ENCODE results near the gene MPHOSPH8.
"Not testable (repeated sequence)": the region's sequence is repeated elsewhere in the genome, so short reads cannot be mapped to it uniquely, and the experiment has no call there.

MPHOSPH8 gene

GRCh38 chr13:19632915-19633478, 462 bp upstream of the MPHOSPH8 start:
- no peak for DNase-seq

- no peak for DNase-seq
Observed at GRCh38 chr13:19634256-19634740, 839 bp downstream of the MPHOSPH8 start.

- not testable (repeated sequence) for DNase-seq
Observed at GRCh38 chr13:19635926-19636325, 2.5 kb downstream of the MPHOSPH8 start.

DNA sequence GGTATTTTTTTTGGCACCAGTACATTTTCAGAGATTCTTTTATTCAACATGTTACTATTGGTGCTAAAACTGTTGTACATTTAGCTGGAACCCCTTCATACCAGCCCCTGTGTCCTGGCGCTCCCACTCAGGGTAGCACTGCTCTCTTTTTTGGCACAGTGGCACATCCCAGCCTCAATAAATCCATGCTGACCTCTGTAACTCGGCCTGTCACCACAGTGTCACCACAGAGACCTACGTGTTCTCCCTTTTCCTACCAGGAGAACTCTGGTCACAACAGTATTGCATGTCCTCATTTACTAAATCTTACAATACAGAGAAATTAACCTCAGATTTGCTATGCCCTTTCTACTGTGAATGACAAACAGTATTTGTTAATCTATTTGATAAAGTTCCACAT, 10.2 kb downstream of the MPHOSPH8 start:
- DNase-seq, result no peak

DNA sequence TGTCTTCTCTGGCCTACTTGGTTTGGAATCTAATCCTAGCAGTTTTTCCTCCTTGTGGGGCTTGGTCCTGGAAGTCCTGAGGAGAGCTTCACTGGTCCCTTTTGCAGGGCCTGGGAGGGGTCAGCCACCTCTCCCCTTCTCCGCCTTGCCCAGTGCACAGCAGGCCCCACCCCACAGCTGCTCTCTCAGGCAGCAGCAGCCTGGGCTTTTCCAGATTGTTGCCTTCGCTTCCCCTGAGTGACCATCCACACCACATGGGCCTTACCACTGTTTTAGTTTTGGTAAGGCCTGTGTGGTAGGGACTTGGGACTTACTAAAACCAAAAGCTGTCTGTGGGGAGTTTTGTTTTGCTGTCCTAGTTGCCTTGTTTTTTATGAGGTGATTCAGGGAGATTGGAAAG, 11.5 kb downstream of the MPHOSPH8 start:
- no peak for DNase-seq

GRCh38 chr13:19646063-19646462, 12.6 kb downstream of the MPHOSPH8 start:
- no peak for DNase-seq

- no peak for DNase-seq
Observed at GRCh38 chr13:19650742-19651141, 17.3 kb downstream of the MPHOSPH8 start.

DNA sequence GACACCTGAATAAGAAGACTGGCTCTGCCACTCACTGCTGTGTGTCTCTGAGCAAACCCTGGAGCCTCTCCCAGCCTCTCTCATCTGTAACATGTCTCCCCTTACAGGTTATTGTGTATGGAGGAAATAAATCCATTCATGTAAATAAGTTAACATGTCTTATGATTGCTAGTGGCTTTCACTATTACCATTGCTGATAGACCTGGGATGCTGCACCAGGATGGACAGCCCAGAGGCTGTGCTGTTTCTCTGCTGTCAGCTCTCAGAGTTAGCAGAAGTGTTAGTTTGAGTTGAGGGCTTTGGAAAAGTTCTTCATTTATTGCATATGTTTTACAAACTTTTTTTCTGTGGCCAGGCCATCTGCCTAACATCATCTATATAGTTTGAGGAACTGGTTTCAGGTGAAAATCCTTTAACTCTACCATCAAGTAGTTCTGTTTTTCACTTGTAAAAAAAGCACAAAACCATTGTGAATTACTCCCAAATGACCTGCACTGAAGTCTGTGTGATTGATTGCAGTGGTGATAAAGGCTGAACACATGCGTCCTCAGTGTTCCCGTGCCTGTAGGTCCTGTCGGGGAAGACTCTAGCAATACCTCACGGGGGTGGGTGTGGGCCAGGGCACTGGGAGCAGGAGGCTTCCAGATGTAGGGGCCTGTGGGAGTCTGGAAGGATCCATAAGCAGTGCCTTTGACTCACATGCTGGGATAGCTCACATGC, 24.6 kb downstream of the MPHOSPH8 start:
- no peak for DNase-seq

DNA sequence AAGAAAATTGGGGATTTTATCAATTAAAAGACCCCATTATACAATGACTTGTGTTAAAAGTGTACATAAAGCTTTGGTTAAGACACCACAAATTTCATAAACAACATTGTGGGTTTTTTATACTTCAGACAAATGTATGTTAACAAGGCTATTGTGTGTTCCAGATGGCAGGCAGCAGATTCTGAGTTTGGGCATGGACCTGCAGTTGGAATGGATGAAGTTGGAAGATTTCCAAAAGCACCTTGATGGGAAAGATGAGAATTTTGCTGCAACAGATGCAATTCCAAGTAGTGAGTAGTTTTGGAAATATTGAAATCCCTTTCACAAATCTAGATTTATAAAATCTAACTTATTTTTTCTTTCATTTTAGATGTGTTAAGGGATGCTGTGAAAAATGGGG, 25.4 kb downstream of the MPHOSPH8 start:
- no peak for DNase-seq

DNA sequence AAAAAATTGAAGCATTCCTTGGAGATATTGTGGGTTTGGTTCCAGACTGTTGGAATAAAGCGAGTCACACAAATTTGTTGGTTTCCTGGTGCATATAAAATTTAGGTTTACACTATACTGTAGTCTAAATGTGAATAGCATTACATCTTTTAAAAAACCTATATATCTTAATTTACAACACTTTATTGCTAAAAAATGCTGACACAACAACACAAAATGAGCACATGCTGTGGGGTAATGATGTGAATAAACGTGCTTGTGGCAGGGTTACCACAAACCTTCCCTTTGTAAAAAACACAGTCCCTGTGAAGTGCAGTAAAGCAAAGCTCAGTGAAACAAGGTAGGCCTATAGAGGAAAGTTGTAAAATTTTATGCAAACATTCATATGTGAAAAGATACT, 27.7 kb downstream of the MPHOSPH8 start:
- DNase-seq, result no peak

DNA sequence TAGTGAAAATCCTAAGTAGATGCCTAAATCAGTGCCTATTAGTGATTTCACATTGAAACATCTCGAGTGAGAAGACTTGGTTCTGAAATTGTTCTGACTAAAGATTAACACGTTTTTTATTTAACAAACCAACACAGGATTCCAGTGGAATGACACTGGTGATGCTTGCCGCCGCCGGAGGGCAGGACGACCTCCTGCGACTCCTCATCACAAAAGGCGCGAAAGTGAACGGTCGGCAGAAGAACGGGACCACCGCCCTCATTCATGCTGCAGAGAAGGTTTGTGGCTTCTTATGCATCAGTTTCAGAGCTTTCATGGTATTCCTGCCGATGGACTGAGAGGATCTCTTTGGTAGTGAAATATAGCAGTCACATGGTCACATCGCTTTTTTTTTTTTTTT, 28.1 kb downstream of the MPHOSPH8 start:
- no peak for DNase-seq

DNA sequence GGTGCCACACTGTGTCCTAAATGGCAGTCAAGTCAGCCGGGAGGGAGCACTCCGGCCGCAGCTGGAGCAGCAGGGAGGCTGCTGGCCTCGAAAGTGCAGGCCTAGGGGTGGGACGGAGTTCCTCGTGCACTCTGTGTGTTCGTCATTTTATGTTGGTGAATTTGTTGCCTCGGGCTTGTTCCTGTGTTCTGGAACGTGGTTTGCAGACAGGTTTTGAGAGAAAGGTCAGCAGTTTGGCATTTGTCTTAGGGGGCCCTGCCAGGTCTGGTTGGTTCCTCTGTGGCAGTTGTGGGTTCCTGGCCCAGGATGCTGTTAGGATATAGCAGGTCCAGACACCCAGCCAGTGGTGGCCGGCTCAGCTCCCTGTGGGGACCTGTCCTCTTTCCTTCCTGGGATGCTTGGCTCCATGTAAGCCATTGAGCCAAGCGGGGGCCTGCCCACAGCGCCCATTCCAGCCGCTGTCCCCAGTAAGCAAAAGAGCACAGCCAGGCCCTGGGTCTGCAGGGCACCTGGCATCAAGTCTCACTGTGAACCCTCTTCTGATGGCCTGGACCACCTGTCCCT, 30.0 kb downstream of the MPHOSPH8 start:
- no peak for DNase-seq

GRCh38 chr13:19664481-19665230, 31.2 kb downstream of the MPHOSPH8 start:
- DNase-seq, result no peak

DNA sequence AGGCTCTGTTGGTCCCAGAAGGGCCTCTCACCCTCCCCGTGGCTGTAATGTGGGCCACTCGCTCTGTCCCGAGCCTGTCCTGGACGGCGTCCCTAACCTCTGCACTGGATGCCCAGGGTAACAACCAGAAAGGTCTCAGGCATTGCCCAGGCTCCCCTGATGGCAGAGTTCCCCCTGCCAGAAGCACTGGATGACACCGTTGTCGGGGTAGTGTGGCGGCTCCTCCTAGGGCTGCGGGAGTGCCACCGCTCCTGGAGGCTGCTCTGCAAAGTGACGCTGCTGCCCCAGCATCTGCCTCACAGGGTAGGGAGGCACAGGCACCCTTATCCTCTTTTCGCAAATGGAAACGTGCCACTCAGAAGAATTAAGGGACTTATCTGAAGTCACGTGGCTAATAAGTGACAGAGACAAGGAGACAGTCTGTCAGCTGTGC, 32.0 kb downstream of the MPHOSPH8 start:
- DNase-seq, result no peak

- DNase-seq, result no peak
Observed at GRCh38 chr13:19668778-19669177, 35.3 kb downstream of the MPHOSPH8 start.

DNA sequence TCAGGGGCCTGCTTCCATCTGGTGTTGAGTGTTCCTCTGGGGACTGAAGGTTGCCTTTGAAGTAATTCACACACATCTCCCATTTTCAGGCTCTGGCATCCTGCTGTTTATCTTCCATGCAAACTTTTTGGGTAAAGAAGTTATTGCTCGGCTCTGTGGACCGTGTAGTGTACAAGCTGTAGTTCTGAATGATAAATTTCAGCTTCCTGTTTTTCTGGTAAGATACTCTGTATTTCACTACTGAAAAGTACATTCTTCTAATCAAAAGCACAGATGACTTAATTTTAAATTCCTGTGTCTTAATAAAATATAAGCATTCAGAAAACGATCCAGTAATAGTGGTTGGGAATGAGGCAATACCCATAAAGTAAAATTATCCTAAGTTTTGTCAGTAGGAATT, 36.7 kb downstream of the MPHOSPH8 start:
- no peak for DNase-seq

DNA sequence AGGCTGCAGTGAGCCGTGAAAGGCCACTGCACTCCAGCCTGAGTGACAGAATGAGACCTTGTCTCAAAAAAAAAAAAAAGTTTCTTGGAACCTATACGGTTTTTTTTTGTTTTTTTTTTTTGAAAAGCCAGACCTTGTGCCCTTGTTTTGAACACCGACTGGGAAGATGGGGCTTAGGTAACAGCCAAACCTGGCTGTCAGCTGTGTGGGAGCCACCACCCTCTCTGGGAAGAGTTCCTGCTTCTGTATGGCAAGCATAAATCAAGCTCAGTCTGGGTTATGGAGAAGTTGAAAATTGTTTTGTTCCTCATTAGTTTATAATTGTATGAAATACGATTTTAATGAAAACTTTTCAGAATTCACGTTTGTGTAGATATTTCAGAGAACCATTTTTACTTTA, 39.5 kb downstream of the MPHOSPH8 start:
- no peak for DNase-seq

- DNase-seq, result no peak
Observed at GRCh38 chr13:19673473-19674430, 40.3 kb downstream of the MPHOSPH8 start.

- DNase-seq, result no peak
Observed at GRCh38 chr13:19674898-19675297, 41.4 kb downstream of the MPHOSPH8 start.

DNA sequence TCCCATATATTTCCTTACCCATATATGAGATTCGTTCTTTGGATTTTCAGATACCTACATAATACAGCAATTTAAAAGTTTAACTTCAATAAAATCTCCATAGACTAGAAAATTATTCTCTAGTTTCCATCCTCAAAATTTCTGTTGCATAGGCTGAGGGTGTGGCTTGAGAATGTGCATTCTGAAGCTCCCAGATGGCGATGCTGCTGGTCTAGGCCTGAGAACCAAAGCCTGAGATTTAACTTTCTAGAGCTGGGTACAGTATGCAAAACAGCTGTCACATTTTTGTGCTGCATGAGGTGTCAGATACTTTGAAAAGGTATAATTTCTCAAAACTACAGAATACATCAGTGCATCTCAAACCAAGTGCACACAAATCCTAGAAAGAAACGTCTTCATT, 42.7 kb downstream of the MPHOSPH8 start:
- DNase-seq, result no peak

DNA sequence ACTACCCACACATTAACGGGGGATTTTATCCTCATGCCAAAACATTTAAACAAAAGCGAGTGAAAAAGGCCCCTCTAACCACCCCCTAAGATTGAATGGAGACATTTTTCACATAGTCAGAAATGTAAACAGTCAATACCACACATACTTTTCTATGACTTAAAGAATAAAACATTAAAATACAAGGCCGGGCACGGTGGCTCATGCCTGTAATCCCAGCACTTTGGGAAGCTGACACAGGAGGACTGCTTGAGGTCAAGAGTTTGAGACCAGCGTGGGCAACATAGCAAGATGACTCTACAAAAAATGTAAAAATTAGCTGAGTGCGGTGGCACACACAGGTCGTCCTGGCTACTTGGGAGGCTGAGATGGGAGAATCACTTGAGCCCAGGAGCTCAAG, 47.3 kb downstream of the MPHOSPH8 start:
- DNase-seq, result no peak

GRCh38 chr13:19681517-19681916, 48.1 kb downstream of the MPHOSPH8 start:
- DNase-seq, result no peak

- DNase-seq, result no peak
Observed at GRCh38 chr13:19685034-19685433, 51.6 kb downstream of the MPHOSPH8 start.

Data from NCI-H1436 (cell line).